GM12801 (cell line): ENCODE measurements around the gene GPR26.

Experiments used
- CTCF ChIP-seq: IDR thresholded peaks from one replicate; pipeline ENCODE4 v1.5.1; 2011; ENCODE audit warnings: control low read depth; ENCODE audit not compliant: insufficient read length; ENCODE audit errors: extremely low read depth

Gene GPR26

GRCh38 chr10:123683865-123684264 is 17.7 kb downstream of the GPR26 start:
- no peak for TF ChIP-seq CTCF

- no peak for TF ChIP-seq CTCF
Measured at GRCh38 chr10:123685260-123685659, 19.1 kb downstream of the GPR26 start.

- no peak for TF ChIP-seq CTCF
Measured at GRCh38 chr10:123687758-123688157, 21.6 kb downstream of the GPR26 start.

GRCh38 chr10:123689880-123690279 is 23.7 kb downstream of the GPR26 start:
- TF ChIP-seq CTCF: no peak

- TF ChIP-seq CTCF: no peak
Measured at GRCh38 chr10:123703195-123703790, 37.1 kb downstream of the GPR26 start.

GRCh38 chr10:123704076-123704475 is 37.9 kb downstream of the GPR26 start:
- TF ChIP-seq CTCF: no peak

- no peak for TF ChIP-seq CTCF
Measured at GRCh38 chr10:123704812-123705211, 38.7 kb downstream of the GPR26 start.
